Measurements from ENCODE around the gene UBXN2A.

UBXN2A gene

GRCh38 chr2:23904692-23905091, 35.6 kb upstream of the UBXN2A start:
- TF ChIP-seq CTCF (conservative IDR thresholded peaks at IDR 0.05; ENCODE audit: low read depth, low read length), result no peak
- H3K4me3 ChIP-seq (ENCODE audit: low read depth, low read length), result no peak overlapping the region
- DNase-seq (ENCODE audit: low read depth), result peak; percentile 75

GRCh38 chr2:23905155-23905554, 35.1 kb upstream of the UBXN2A start:
- H3K4me3 ChIP-seq (ENCODE audit: low read depth, low read length), result no peak overlapping the region
- DNase-seq (ENCODE audit: low read depth), result peak; percentile 51
- TF ChIP-seq CTCF (conservative IDR thresholded peaks at IDR 0.05; ENCODE audit: low read depth, low read length), result no peak

- no peak overlapping the region for H3K4me3 ChIP-seq (ENCODE audit: low read depth, low read length)
- DNase-seq (ENCODE audit: low read depth), result peak; percentile 8
- no peak for TF ChIP-seq CTCF (conservative IDR thresholded peaks at IDR 0.05; ENCODE audit: low read depth, low read length)
Measured at GRCh38 chr2:23912054-23912453, 28.2 kb upstream of the UBXN2A start.

- TF ChIP-seq CTCF (conservative IDR thresholded peaks at IDR 0.05; ENCODE audit: low read depth, low read length), result no peak
- H3K4me3 ChIP-seq (ENCODE audit: low read depth, low read length), result no peak overlapping the region
- DNase-seq (ENCODE audit: low read depth), result no peak
Measured at GRCh38 chr2:23915327-23915726, 24.9 kb upstream of the UBXN2A start.

GRCh38 chr2:23916727-23917405, 23.4 kb upstream of the UBXN2A start:
- no peak for TF ChIP-seq CTCF (conservative IDR thresholded peaks at IDR 0.05; ENCODE audit: low read depth, low read length)
- H3K4me3 ChIP-seq (ENCODE audit: low read depth, low read length), result no peak overlapping the region
- DNase-seq (ENCODE audit: low read depth), result no peak

GRCh38 chr2:23918837-23919489, 21.3 kb upstream of the UBXN2A start:
- no peak for TF ChIP-seq CTCF (conservative IDR thresholded peaks at IDR 0.05; ENCODE audit: low read depth, low read length)
- H3K4me3 ChIP-seq (ENCODE audit: low read depth, low read length), result no peak overlapping the region

More at GRCh38 chr2:23918837-23919489, 21.3 kb upstream of the UBXN2A start:
- DNase-seq (ENCODE audit: low read depth), result peak; percentile 8
